ENCODE results near the gene DLEU7. TPM values are rescaled to one million over a fixed set of nuclear protein-coding genes. Genes with fewer than 3 reads are reported as not detected.

The DLEU7 gene
- total and polyA plus RNA-seq, 3 experiments from 2014 or later, result 0.16 TPM; not detected in 2

- Mint-ChIP-seq H3K4me3 (no peak overlapping the region), H3K4me1 (no peaks in the 10 kb centered on the region), H3K36me3 (peaks cover 1 to 47% (median 7%) of the 10 kb centered on the region in 3 donors), H3K27me3 (peaks cover 28 to 61% of the 10 kb centered on the region in 2 donors), H3K9me3 (peaks cover 12 to 42% (median 35%) of the 10 kb centered on the region in 5 donors), H3K27ac (no peak overlapping the region)
- Histone ChIP-seq H3K9me3 (ENCODE audit: low read length) (no peaks in the 10 kb centered on the region), H3K36me3 (ENCODE audit: insufficient read depth, low read length) (no peaks in the 10 kb centered on the region), H3K4me3 (ENCODE audit: low read length) (no peak overlapping the region), H3K4me1 (ENCODE audit: insufficient read depth, low read length) (no peaks in the 10 kb centered on the region), H3K27me3 (ENCODE audit: insufficient read depth, low read length, poor library complexity, severe bottlenecking) (no peaks in the 10 kb centered on the region), H3K27ac (ENCODE audit: low read depth, low read length) (no peak overlapping the region)
- DNase-seq, result no peak
- ChIA-PET CTCF (no interaction called here), POLR2A (no interaction called here)
Observed at GRCh38 chr13:50855681-50856080, 12.2 kb upstream of the DLEU7 start.

- peaks cover 9 to 19% (median 14%) of the 10 kb centered on the region in 3 donors for H3K4me1 Mint-ChIP-seq
- H3K27me3 ChIP-seq (ENCODE audit: insufficient read depth, low read length, poor library complexity, severe bottlenecking), result no peaks in the 10 kb centered on the region
- ChIA-PET CTCF (no interaction called here), POLR2A (no interaction called here)
- H3K36me3 ChIP-seq (ENCODE audit: insufficient read depth, low read length), result no peaks in the 10 kb centered on the region
- no peak overlapping the region for H3K4me3 ChIP-seq (ENCODE audit: low read length)
- H3K4me1 ChIP-seq (ENCODE audit: insufficient read depth, low read length), result peaks cover 6% of the 10 kb centered on the region
- peaks cover 4 to 25% of the 10 kb centered on the region in 2 donors for H3K27me3 Mint-ChIP-seq
- H3K27ac ChIP-seq (ENCODE audit: low read depth, low read length), result no peak overlapping the region
- peak overlapping the region in 1 of 8 donors; percentile 0 for H3K27ac Mint-ChIP-seq
- DNase-seq, result no peak
- H3K4me3 Mint-ChIP-seq, result no peak overlapping the region
- H3K9me3 Mint-ChIP-seq, result peaks cover 0 to 2% (median 0%) of the 10 kb centered on the region in 5 donors
- no peaks in the 10 kb centered on the region for H3K9me3 ChIP-seq (ENCODE audit: low read length)
- peaks cover 0 to 13% (median 3%) of the 10 kb centered on the region in 3 donors for H3K36me3 Mint-ChIP-seq
Observed at GRCh38 chr13:50850445-50850844, 7.0 kb upstream of the DLEU7 start.

GRCh38 chr13:50847501-50847900 is 4.0 kb upstream of the DLEU7 start:
- CTCF ChIA-PET, result no interaction called here
- H3K27me3 ChIP-seq (ENCODE audit: insufficient read depth, low read length, poor library complexity, severe bottlenecking), result no peaks in the 10 kb centered on the region
- H3K4me3 Mint-ChIP-seq, result no peak overlapping the region

GRCh38 chr13:50846861-50847475 is 3.5 kb upstream of the DLEU7 start:
- Histone ChIP-seq H3K4me1 (ENCODE audit: insufficient read depth, low read length) (peaks cover 6% of the 10 kb centered on the region), H3K27me3 (ENCODE audit: insufficient read depth, low read length, poor library complexity, severe bottlenecking) (no peaks in the 10 kb centered on the region), H3K27ac (ENCODE audit: low read depth, low read length) (no peak overlapping the region), H3K4me3 (ENCODE audit: low read length) (no peak overlapping the region), H3K9me3 (ENCODE audit: low read length) (no peaks in the 10 kb centered on the region), H3K36me3 (ENCODE audit: insufficient read depth, low read length) (no peaks in the 10 kb centered on the region)
- Mint-ChIP-seq H3K27ac (no peak overlapping the region), H3K4me1 (peaks cover 12 to 19% (median 18%) of the 10 kb centered on the region in 3 donors), H3K36me3 (peaks cover 0 to 3% (median 0%) of the 10 kb centered on the region in 3 donors), H3K4me3 (peak overlapping the region in 1 of 7 donors; percentile 33), H3K9me3 (peaks cover 0 to 2% (median 0%) of the 10 kb centered on the region in 5 donors), H3K27me3 (peaks cover 0 to 13% of the 10 kb centered on the region in 2 donors)
- DNase-seq, result no peak
- ChIA-PET CTCF (no interaction called here), POLR2A (no interaction called here)

More at GRCh38 chr13:50847501-50847900, 4.0 kb upstream of the DLEU7 start:
- H3K36me3 Mint-ChIP-seq, result peaks cover 0 to 3% (median 0%) of the 10 kb centered on the region in 3 donors
- Histone ChIP-seq H3K4me1 (ENCODE audit: insufficient read depth, low read length) (peaks cover 6% of the 10 kb centered on the region), H3K9me3 (ENCODE audit: low read length) (no peaks in the 10 kb centered on the region), H3K27ac (ENCODE audit: low read depth, low read length) (no peak overlapping the region), H3K36me3 (ENCODE audit: insufficient read depth, low read length) (no peaks in the 10 kb centered on the region), H3K4me3 (ENCODE audit: low read length) (no peak overlapping the region)
- peaks cover 0 to 2% (median 0%) of the 10 kb centered on the region in 5 donors for H3K9me3 Mint-ChIP-seq
- H3K27me3 Mint-ChIP-seq, result peaks cover 0 to 12% of the 10 kb centered on the region in 2 donors
- H3K27ac Mint-ChIP-seq, result no peak overlapping the region
- H3K4me1 Mint-ChIP-seq, result peaks cover 11 to 19% (median 17%) of the 10 kb centered on the region in 3 donors
- no peak for DNase-seq
- POLR2A ChIA-PET, result no interaction called here

GRCh38 chr13:50845211-50845610 is 1.7 kb upstream of the DLEU7 start:
- Mint-ChIP-seq H3K36me3 (peaks cover 0 to 6% (median 3%) of the 10 kb centered on the region in 3 donors), H3K27me3 (peaks cover 2 to 13% of the 10 kb centered on the region in 2 donors), H3K4me1 (peaks cover 12 to 19% (median 18%) of the 10 kb centered on the region in 3 donors), H3K9me3 (peaks cover 0 to 2% (median 0%) of the 10 kb centered on the region in 5 donors), H3K4me3 (no peak overlapping the region), H3K27ac (no peak overlapping the region)
- Histone ChIP-seq H3K4me1 (ENCODE audit: insufficient read depth, low read length) (peaks cover 6% of the 10 kb centered on the region), H3K27ac (ENCODE audit: low read depth, low read length) (no peak overlapping the region), H3K9me3 (ENCODE audit: low read length) (no peaks in the 10 kb centered on the region), H3K27me3 (ENCODE audit: insufficient read depth, low read length, poor library complexity, severe bottlenecking) (no peaks in the 10 kb centered on the region), H3K4me3 (ENCODE audit: low read length) (no peak overlapping the region), H3K36me3 (ENCODE audit: insufficient read depth, low read length) (no peaks in the 10 kb centered on the region)
- ChIA-PET CTCF (no interaction called here), POLR2A (no interaction called here)
- DNase-seq, result no peak

- Mint-ChIP-seq H3K4me1 (peaks cover 12 to 19% (median 18%) of the 10 kb centered on the region in 3 donors), H3K27ac (no peak overlapping the region), H3K36me3 (peaks cover 0 to 6% (median 1%) of the 10 kb centered on the region in 3 donors), H3K9me3 (peaks cover 0 to 2% (median 0%) of the 10 kb centered on the region in 5 donors), H3K4me3 (no peak overlapping the region), H3K27me3 (peaks cover 2 to 12% of the 10 kb centered on the region in 2 donors)
- POLR2A ChIA-PET, result no interaction called here
- Histone ChIP-seq H3K27ac (ENCODE audit: low read depth, low read length) (no peak overlapping the region), H3K9me3 (ENCODE audit: low read length) (no peaks in the 10 kb centered on the region), H3K27me3 (ENCODE audit: insufficient read depth, low read length, poor library complexity, severe bottlenecking) (no peaks in the 10 kb centered on the region), H3K36me3 (ENCODE audit: insufficient read depth, low read length) (no peaks in the 10 kb centered on the region), H3K4me1 (ENCODE audit: insufficient read depth, low read length) (peaks cover 6% of the 10 kb centered on the region), H3K4me3 (ENCODE audit: low read length) (no peak overlapping the region)
- DNase-seq, result no peak
- CTCF ChIA-PET, result no interaction called here
Observed at GRCh38 chr13:50844084-50844875, 788 bp upstream of the DLEU7 start.

- Histone ChIP-seq H3K4me3 (ENCODE audit: low read length) (no peak overlapping the region), H3K36me3 (ENCODE audit: insufficient read depth, low read length) (no peaks in the 10 kb centered on the region), H3K4me1 (ENCODE audit: insufficient read depth, low read length) (peaks cover 6% of the 10 kb centered on the region), H3K27ac (ENCODE audit: low read depth, low read length) (no peak overlapping the region), H3K9me3 (ENCODE audit: low read length) (no peaks in the 10 kb centered on the region), H3K27me3 (ENCODE audit: insufficient read depth, low read length, poor library complexity, severe bottlenecking) (no peaks in the 10 kb centered on the region)
- H3K27ac Mint-ChIP-seq, result no peak overlapping the region
- peaks cover 0 to 6% (median 0%) of the 10 kb centered on the region in 3 donors for H3K36me3 Mint-ChIP-seq
- ChIA-PET POLR2A (no interaction called here), CTCF (no interaction called here)
- no peak for DNase-seq
- H3K9me3 Mint-ChIP-seq, result peaks cover 0 to 2% (median 0%) of the 10 kb centered on the region in 5 donors
- H3K27me3 Mint-ChIP-seq, result peaks cover 2 to 20% of the 10 kb centered on the region in 2 donors
- peaks cover 12 to 19% (median 18%) of the 10 kb centered on the region in 3 donors for H3K4me1 Mint-ChIP-seq
- no peak overlapping the region for H3K4me3 Mint-ChIP-seq
Observed at GRCh38 chr13:50842990-50843256, 569 bp downstream of the DLEU7 start.

GRCh38 chr13:50842251-50842989 is 1.1 kb downstream of the DLEU7 start:
- no peak for DNase-seq
- H3K36me3 Mint-ChIP-seq, result peaks cover 0 to 6% (median 0%) of the 10 kb centered on the region in 3 donors
- H3K4me1 Mint-ChIP-seq, result peaks cover 12 to 18% (median 17%) of the 10 kb centered on the region in 3 donors
- H3K4me1 ChIP-seq (ENCODE audit: insufficient read depth, low read length), result peaks cover 6% of the 10 kb centered on the region
- no peak overlapping the region for H3K4me3 Mint-ChIP-seq
- no peak overlapping the region for H3K4me3 ChIP-seq (ENCODE audit: low read length)
- CTCF ChIA-PET, result no interaction called here
- H3K27ac Mint-ChIP-seq, result no peak overlapping the region
- no peaks in the 10 kb centered on the region for H3K27me3 ChIP-seq (ENCODE audit: insufficient read depth, low read length, poor library complexity, severe bottlenecking)
- POLR2A ChIA-PET, result no interaction called here
- H3K9me3 Mint-ChIP-seq, result peaks cover 0 to 2% (median 0%) of the 10 kb centered on the region in 5 donors
- no peaks in the 10 kb centered on the region for H3K36me3 ChIP-seq (ENCODE audit: insufficient read depth, low read length)
- peaks cover 2 to 20% of the 10 kb centered on the region in 2 donors for H3K27me3 Mint-ChIP-seq
- no peaks in the 10 kb centered on the region for H3K9me3 ChIP-seq (ENCODE audit: low read length)
- H3K27ac ChIP-seq (ENCODE audit: low read depth, low read length), result no peak overlapping the region
